Left ventricle myocardium inferior (tissue), 1 donor: ENCODE measurements around the gene STK4. TPM values are rescaled to one million over a fixed set of nuclear protein-coding genes. Genes with fewer than 3 reads are reported as not detected.
A peak's percentile ranks its signal among the peaks of the same experiment; 100 is the strongest.

ENCODE experiments used
- DNase-seq: peaks from one replicate; pipeline ENCODE4 v3.0.0-alpha.2; 2020
- H3K27ac ChIP-seq: fragments of 200-600 bp; replicated peaks from 2 replicates; pipeline ENCODE4 v1.8.0; 2021
- H3K27me3 ChIP-seq: fragments of 200-600 bp; 2 replicates; pipeline ENCODE4 v1.8.0; 2021; ENCODE audit warnings: low read depth
- H3K36me3 ChIP-seq: fragments of 200-600 bp; 2 replicates; pipeline ENCODE4 v1.8.0; 2021
- H3K4me1 ChIP-seq: fragments of 200-600 bp; 2 replicates; pipeline ENCODE4 v1.8.0; 2021
- H3K4me3 ChIP-seq: fragments of 200-600 bp; 2 replicates; pipeline ENCODE4 v1.8.0; 2021; ENCODE audit warnings: mild to moderate bottlenecking, moderate library complexity
- H3K9me3 ChIP-seq: fragments of 200-600 bp; replicated peaks from 2 replicates; pipeline ENCODE4 v1.8.0; 2021
- intact Hi-C: fragments of 100-400 bp; cut with micrococcal nuclease; formaldehyde crosslinking; loops from one replicate; pipeline ENCODE4 v1.11.0; 2022
- total RNA-seq: library from RNA; stranded (reverse); fragmentation: NEBNext Ultra II Directional; extraction: Animal tissue kit (Norgen Biotek cat#: 25700); gene quantifications from one replicate; pipeline ENCODE4 v1.2.1, GENCODE V29; 2021
- TF ChIP-seq, protein P1 (sequence below): fragments of 200-600 bp; IDR thresholded peaks from 2 replicates; pipeline ENCODE4 v1.8.0; 2021; ENCODE audit warnings: antibody characterized with exemption, mild to moderate bottlenecking, borderline replicate concordance
- donor health status: DM: no; HTN: yes; CAD: no; lungs with severe emphysema.

Gene STK4
- total RNA-seq, 1 donor from 2014 or later = 9.8 TPM

DNA sequence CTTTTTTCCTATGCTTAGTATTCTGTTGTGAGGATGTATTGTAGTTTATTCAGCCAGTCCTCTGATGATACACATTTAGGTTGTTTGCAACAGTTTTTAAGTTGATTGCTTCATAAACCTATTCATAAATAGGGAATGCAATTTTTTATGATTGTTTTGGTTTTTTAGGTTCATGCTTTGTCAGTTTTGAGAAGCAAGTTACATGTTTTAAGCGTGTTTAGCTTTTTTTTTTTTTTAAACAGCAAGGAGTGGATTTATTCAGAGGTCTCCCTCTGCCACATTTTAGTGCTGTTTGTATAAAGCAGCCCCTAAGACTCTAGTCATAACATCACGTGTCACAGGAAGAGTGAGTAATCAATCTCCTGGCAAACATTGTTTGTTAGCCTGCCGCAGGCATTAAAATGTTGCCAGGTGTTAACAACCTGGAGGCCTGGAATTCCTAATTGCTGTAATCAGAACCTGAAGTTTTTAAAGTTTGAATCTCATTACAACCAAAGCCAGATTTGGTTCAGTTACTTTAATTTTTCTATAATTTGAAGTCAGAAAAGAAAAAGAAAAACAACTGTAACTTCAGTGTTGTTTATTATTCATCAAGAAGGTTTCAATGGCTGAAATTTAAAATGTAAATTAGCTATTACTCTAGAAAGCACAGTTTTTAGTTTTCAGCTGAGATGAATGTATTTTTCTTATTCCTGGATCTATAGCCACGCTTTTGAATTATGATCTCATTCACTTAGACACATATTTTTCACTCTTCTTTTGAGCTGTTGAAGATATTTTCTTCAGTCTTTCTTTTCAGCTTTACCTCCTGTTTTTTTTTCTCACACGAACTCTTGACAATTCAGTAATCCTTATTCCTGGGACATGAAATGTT is 75.4 kb downstream of the STK4 start:
- H3K27me3 ChIP-seq = no peaks in the 10 kb centered on the region
- DNase-seq = no peak
- intact Hi-C loops = no loop called here
- H3K4me1 ChIP-seq = peaks cover 33% of the 10 kb centered on the region
- no peak overlapping the region for H3K4me3 ChIP-seq
- peaks cover 6% of the 10 kb centered on the region for H3K9me3 ChIP-seq
- H3K36me3 ChIP-seq = peaks cover 6% of the 10 kb centered on the region
- H3K27ac ChIP-seq = no peak overlapping the region
- TF ChIP-seq, protein P1, sequence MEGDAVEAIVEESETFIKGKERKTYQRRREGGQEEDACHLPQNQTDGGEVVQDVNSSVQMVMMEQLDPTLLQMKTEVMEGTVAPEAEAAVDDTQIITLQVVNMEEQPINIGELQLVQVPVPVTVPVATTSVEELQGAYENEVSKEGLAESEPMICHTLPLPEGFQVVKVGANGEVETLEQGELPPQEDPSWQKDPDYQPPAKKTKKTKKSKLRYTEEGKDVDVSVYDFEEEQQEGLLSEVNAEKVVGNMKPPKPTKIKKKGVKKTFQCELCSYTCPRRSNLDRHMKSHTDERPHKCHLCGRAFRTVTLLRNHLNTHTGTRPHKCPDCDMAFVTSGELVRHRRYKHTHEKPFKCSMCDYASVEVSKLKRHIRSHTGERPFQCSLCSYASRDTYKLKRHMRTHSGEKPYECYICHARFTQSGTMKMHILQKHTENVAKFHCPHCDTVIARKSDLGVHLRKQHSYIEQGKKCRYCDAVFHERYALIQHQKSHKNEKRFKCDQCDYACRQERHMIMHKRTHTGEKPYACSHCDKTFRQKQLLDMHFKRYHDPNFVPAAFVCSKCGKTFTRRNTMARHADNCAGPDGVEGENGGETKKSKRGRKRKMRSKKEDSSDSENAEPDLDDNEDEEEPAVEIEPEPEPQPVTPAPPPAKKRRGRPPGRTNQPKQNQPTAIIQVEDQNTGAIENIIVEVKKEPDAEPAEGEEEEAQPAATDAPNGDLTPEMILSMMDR = no peak

- intact Hi-C loops = no loop called here
- no peak overlapping the region for H3K4me3 ChIP-seq
- no peak for DNase-seq
- TF ChIP-seq, protein P1 = no peak
- H3K27me3 ChIP-seq = no peaks in the 10 kb centered on the region
- H3K4me1 ChIP-seq = peaks cover 20% of the 10 kb centered on the region
- peaks cover 6% of the 10 kb centered on the region for H3K9me3 ChIP-seq
- H3K36me3 ChIP-seq = peaks cover 6% of the 10 kb centered on the region
- no peak overlapping the region for H3K27ac ChIP-seq
Measured at GRCh38 chr20:45042978-45043377, 76.7 kb downstream of the STK4 start.

GRCh38 chr20:45044084-45044573 is 77.8 kb downstream of the STK4 start:
- peaks cover 14% of the 10 kb centered on the region for H3K4me1 ChIP-seq
- H3K9me3 ChIP-seq = peaks cover 6% of the 10 kb centered on the region
- no peaks in the 10 kb centered on the region for H3K27me3 ChIP-seq

DNA sequence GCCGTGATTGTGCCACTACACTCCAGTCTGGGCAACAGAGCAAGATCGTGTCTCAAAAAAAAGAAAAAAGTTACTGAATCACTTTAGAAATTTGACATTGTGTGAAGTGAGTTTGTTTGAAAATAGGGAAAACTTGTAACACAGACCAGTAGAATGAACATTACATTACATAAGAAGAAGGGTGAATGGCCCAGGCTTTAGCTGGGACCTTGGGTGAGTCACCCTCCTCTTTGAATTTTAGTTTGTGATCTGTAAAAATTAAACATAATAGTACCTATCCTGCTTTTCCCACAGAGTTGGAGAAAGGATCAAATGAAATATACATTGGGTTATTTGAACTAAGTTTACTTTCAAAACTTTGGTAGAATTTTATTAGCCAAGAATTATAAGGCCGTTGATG is 78.3 kb downstream of the STK4 start:
- Histone ChIP-seq H3K9me3 (peaks cover 6% of the 10 kb centered on the region), H3K27ac (no peak overlapping the region), H3K27me3 (no peaks in the 10 kb centered on the region), H3K4me3 (no peak overlapping the region), H3K36me3 (peaks cover 6% of the 10 kb centered on the region), H3K4me1 (peaks cover 19% of the 10 kb centered on the region)
- TF ChIP-seq, protein P1 = no peak
- intact Hi-C loops = no loop called here
- no peak for DNase-seq

More at GRCh38 chr20:45044084-45044573, 77.8 kb downstream of the STK4 start:
- Histone ChIP-seq H3K36me3 (peaks cover 6% of the 10 kb centered on the region), H3K4me3 (no peak overlapping the region), H3K27ac (no peak overlapping the region)
- DNase-seq = no peak
- intact Hi-C loops = no loop called here
- TF ChIP-seq, protein P1 = peak; percentile 92

DNA sequence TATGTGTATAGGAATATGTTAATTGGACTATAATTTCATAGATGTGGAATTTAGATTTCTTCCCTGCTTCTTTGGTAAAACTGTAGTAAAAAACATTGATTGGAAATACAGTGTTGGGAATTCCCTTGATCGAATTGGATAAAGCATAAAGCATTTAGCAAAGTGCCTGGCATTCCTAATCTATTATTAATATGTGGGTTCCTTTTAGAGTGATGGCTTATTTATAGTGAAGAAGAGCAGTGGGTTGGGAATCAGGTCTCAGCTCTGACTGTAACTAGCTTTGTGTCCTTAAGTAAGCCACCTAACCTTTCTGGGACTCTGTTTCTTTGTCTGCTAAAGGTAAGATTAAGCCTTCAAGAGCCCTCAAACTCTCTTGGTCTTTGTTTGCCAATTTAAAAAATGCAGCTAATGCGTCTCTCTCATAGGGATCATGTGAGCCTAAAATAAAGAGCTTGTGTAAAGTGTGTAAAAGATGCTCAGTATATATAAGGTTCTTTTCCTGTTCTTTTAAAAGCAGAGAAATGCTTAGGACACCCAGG is 81.3 kb downstream of the STK4 start:
- no peaks in the 10 kb centered on the region for H3K27me3 ChIP-seq
- intact Hi-C loops = no loop called here
- TF ChIP-seq, protein P1 = no peak
- no peak overlapping the region for H3K4me3 ChIP-seq
- no peaks in the 10 kb centered on the region for H3K36me3 ChIP-seq
- no peaks in the 10 kb centered on the region for H3K9me3 ChIP-seq
- H3K4me1 ChIP-seq = peaks cover 44% of the 10 kb centered on the region
- H3K27ac ChIP-seq = no peak overlapping the region
- DNase-seq = no peak
